A549 (cell line): ENCODE measurements around the gene GYG2. TPM values are rescaled to one million over a fixed set of nuclear protein-coding genes. Genes with fewer than 3 reads are reported as not detected.
"Not testable (repeated sequence)": the region's sequence is repeated elsewhere in the genome, so short reads cannot be mapped to it uniquely, and the experiment has no call there.

ENCODE experiments used
- ATAC-seq, 2 experiments: fragments of 200-7000 bp in 1 of 2; fragments of >200 bp in 1 of 2; cut with Nextera tagmentation in 1 of 2; cut with Tn5 transposase in 1 of 2; 3 replicates each; pipeline versions ENCODE4 v1.8.0 to v1.9.1; 2018 to 2020; ENCODE audit warnings: mild to moderate bottlenecking in 1 of 2, moderate library complexity in 1 of 2
- CTCF ChIA-PET: fragments of 300-600 bp; sonication (Branson Sonifier 250); formaldehyde crosslinking; extraction: SDS; loops from one replicate; lab custom pipeline; 2021; ENCODE audit warnings: antibody characterized with exemption, inconsistent platforms; lab: Yijun Ruan, JAX
- POLR2A ChIA-PET: fragments of 350-600 bp; formaldehyde crosslinking; extraction: SDS; loops from one replicate; lab custom pipeline; 2021; ENCODE audit warnings: antibody characterized with exemption, inconsistent platforms; lab: Yijun Ruan, JAX
- DNase-seq, 2 experiments: peaks; one replicate each; pipeline versions ENCODE4 v3.0.0 to v3.0.0-alpha.2; 2011 to 2016; ENCODE audit warnings: low read depth in 1 of 2, low spot score in 1 of 2
- FAIRE-seq: peaks from 2 replicates; lab custom pipeline; 2011; peaks lifted over from hg19 to GRCh38; lab: Jason Lieb, UNC
- H3K27ac ChIP-seq, 2 experiments: fragments of >200 bp; sonication (Bioruptor Twin); formaldehyde crosslinking; 3 replicates each; pipeline ENCODE4 v1.5.1; 2016 to 2017
- H3K4me1 ChIP-seq: fragments of >200 bp; sonication (Bioruptor Twin); formaldehyde crosslinking; 3 replicates; pipeline ENCODE4 v1.6.1; 2016
- H3K4me2 ChIP-seq: fragments of >200 bp; sonication (Bioruptor Twin); formaldehyde crosslinking; 3 replicates; pipeline ENCODE4 v1.6.1; 2016
- H3K4me3 ChIP-seq: fragments of >200 bp; sonication (Bioruptor Twin); formaldehyde crosslinking; 3 replicates; pipeline ENCODE4 v1.5.1; 2016
- H3K9me3 ChIP-seq: fragments of >200 bp; sonication (Bioruptor Twin); formaldehyde crosslinking; 3 replicates; pipeline ENCODE4 v1.6.1; 2016
- CBX8 ChIP-seq: fragments of 200-600 bp; sonication (generic); IDR thresholded peaks from 2 replicates; pipeline ENCODE4 v1.6.1; 2016
- EHF ChIP-seq: fragments of 250-450 bp; sonication (Bioruptor Pico); IDR thresholded peaks from 2 replicates; pipeline ENCODE4 v1.5.0; 2020; ENCODE audit warnings: mild to moderate bottlenecking
- ESRRA ChIP-seq: fragments of 150-350 bp; IDR thresholded peaks from 2 replicates; pipeline ENCODE4 v1.6.1; 2014; ENCODE audit warnings: mild to moderate bottlenecking, low read length, borderline replicate concordance
- HDAC2 ChIP-seq: fragments of 200-600 bp; sonication (generic); IDR thresholded peaks from 2 replicates; pipeline ENCODE4 v1.6.1; 2016
- HEYL ChIP-seq: fragments of 250-450 bp; sonication (Bioruptor Pico); IDR thresholded peaks from 2 replicates; pipeline ENCODE4 v1.8.0; 2021; ENCODE audit warnings: mild to moderate bottlenecking, moderate library complexity
- HOXA7 ChIP-seq: fragments of 250-450 bp; sonication (Bioruptor Pico); IDR thresholded peaks from 2 replicates; pipeline ENCODE4 v1.5.0; 2020; ENCODE audit warnings: mild to moderate bottlenecking, moderate library complexity
- NFE2L2 ChIP-seq: fragments of 150-350 bp; conservative IDR thresholded peaks from 2 replicates; pipeline ENCODE4 v1.6.1; 2014; ENCODE audit warnings: low read length
- NPAS2 ChIP-seq: fragments of 250-450 bp; sonication (Bioruptor Pico); IDR thresholded peaks from 2 replicates; pipeline ENCODE4 v1.8.0; 2022; ENCODE audit warnings: mild to moderate bottlenecking, moderate library complexity, borderline replicate concordance
- POLR2A ChIP-seq: IDR thresholded peaks from 2 replicates; pipeline ENCODE4 v1.6.1; 2012; ENCODE audit warnings: mild to moderate bottlenecking, low read length
- RAD21 ChIP-seq, 2 experiments: fragments of >200 bp in 1 of 2; sonication (Bioruptor Twin) in 1 of 2; formaldehyde crosslinking in 1 of 2; IDR thresholded peaks in 1 of 2; conservative IDR thresholded peaks in 1 of 2; 2 replicates in 1 of 2; 3 replicates in 1 of 2; pipeline ENCODE4 v1.6.1; 2012 to 2018; ENCODE audit warnings: inconsistent platforms in 1 of 2
- TFCP2L1 ChIP-seq: fragments of 250-450 bp; sonication (Bioruptor Pico); IDR thresholded peaks from 2 replicates; pipeline ENCODE4 v1.5.0; 2021; ENCODE audit warnings: mild to moderate bottlenecking
- ZNF302 ChIP-seq: fragments of 250-450 bp; sonication (Bioruptor Pico); IDR thresholded peaks from 2 replicates; pipeline ENCODE4 v1.9.0; 2021; ENCODE audit warnings: inconsistent platforms, mild to moderate bottlenecking, moderate library complexity
- WGBS: methylation state at CpG from one replicate; pipeline ENCODE4 v1.1.6; 2017; ENCODE audit errors: missing lambda C conversion rate; 5-methylcytosine and 5-hydroxymethylcytosine counted together
- polyA plus RNA-seq, 4 experiments: library from polyadenylated mRNA; depleted of rRNA in 3 of 4; stranded (reverse); fragments of >200 nt; fragmentation: RNase III in 1 of 4; extraction: RNeasy Plus Mini Kit Qiagen cat#74134 plus additional on column Dnase treatment in 1 of 4; gene quantifications; 2 replicates in 3 of 4; 3 replicates in 1 of 4; pipeline ENCODE4 v1.2.3, GENCODE V29; 2011 to 2017
- TF ChIP-seq, protein P1 (sequence below): fragments of 250-450 bp; sonication (Bioruptor Pico); IDR thresholded peaks from 2 replicates; pipeline ENCODE4 v1.5.0; 2021; ENCODE audit warnings: mild to moderate bottlenecking, moderate library complexity, borderline replicate concordance
- TF ChIP-seq, protein P2 (sequence below): fragments of 250-450 bp; sonication (Bioruptor Pico); IDR thresholded peaks from 2 replicates; pipeline ENCODE4 v1.5.0; 2020; ENCODE audit warnings: low read depth, mild to moderate bottlenecking, moderate library complexity

The GYG2 gene
- polyA plus RNA-seq, 2 of the 4 experiments (the other 2 are of a cell fraction), result 12.7 to 14.3 TPM

DNA sequence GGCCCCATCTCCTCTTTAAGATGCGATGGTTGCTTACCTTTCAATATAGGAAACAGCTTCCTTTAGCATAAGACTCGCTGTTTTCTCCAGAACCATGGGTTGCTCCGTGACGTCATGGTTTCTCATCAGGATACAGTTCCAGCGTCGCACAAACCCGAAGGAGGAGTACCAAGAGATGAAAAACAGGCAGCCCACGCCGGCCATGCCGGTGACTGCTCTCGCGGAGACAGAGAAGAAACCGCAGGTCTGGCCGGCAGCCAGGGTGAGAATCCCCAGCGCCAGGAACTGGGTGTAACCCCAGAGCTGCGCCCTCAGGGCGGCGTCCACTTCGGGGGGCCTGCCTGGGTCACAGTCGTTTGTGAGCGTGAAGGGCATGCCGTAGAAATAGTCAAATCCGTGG, 89.0 kb downstream of the GYG2 start:
- TF ChIP-seq, protein P1, sequence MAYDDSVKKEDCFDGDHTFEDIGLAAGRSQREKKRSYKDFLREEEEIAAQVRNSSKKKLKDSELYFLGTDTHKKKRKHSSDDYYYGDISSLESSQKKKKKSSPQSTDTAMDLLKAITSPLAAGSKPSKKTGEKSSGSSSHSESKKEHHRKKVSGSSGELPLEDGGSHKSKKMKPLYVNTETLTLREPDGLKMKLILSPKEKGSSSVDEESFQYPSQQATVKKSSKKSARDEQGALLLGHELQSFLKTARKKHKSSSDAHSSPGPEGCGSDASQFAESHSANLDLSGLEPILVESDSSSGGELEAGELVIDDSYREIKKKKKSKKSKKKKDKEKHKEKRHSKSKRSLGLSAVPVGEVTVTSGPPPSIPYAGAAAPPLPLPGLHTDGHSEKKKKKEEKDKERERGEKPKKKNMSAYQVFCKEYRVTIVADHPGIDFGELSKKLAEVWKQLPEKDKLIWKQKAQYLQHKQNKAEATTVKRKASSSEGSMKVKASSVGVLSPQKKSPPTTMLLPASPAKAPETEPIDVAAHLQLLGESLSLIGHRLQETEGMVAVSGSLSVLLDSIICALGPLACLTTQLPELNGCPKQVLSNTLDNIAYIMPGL, result no peak
- TF ChIP-seq, protein P2, sequence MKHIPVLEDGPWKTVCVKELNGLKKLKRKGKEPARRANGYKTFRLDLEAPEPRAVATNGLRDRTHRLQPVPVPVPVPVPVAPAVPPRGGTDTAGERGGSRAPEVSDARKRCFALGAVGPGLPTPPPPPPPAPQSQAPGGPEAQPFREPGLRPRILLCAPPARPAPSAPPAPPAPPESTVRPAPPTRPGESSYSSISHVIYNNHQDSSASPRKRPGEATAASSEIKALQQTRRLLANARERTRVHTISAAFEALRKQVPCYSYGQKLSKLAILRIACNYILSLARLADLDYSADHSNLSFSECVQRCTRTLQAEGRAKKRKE (CRISPR knock-in tag), result no peak
- TF ChIP-seq CBX8 (no peak), POLR2A (no peak), HDAC2 (no peak), TFCP2L1 (no peak), ESRRA (no peak), HEYL (CRISPR knock-in tag) (no peak), EHF (no peak), NFE2L2 (no peak)
- DNase-seq (no peak), FAIRE-seq (no peak), ATAC-seq (no peak)
- Histone ChIP-seq H3K9me3 (no peaks in the 10 kb centered on the region), H3K4me3 (no peak overlapping the region), H3K4me2 (no peak overlapping the region), H3K27ac (no peak overlapping the region), H3K4me1 (no peaks in the 10 kb centered on the region)
- ChIA-PET CTCF (no interaction called here), POLR2A (no interaction called here)
- WGBS, result 93% methylated on average over 20 of the region's 23 CpGs

DNA sequence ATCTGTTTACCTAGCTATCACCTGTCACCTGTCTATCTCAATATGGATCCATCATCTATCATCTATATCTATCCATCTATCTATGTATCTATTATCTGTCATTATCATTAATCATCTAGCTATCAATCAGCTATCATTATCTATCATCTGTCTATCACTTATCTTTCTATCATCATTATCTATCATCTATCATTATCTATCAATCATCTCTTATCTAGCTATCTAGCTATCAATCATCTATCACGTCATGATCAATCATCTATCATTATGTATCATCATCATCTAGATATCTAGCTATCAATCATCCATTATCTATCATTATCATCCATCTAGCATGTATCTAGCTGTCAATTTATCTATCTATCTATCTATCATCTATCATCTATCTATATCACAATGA, 92.5 kb downstream of the GYG2 start:
- POLR2A ChIA-PET, result no interaction called here
- Histone ChIP-seq H3K4me1 (no peaks in the 10 kb centered on the region), H3K27ac (no peak overlapping the region), H3K9me3 (no peaks in the 10 kb centered on the region), H3K4me3 (no peak overlapping the region), H3K4me2 (no peak overlapping the region)
- ATAC-seq (no peak), DNase-seq (no peak), FAIRE-seq (no peak)
- CTCF ChIA-PET, result interaction anchor here (0.6 to 0.9 kb wide), 2 partner anchors 534 to 729 kb away, joined by 3 read pairs; no protein-coding TSS in a partner anchor
- 86% methylated on average over 1 of the region's 1 CpG for WGBS
- TF ChIP-seq, protein P1, result no peak
- TF ChIP-seq ZNF302 (CRISPR knock-in tag), result no peak
- TF ChIP-seq, all 56 proteins: peak for 0

DNA sequence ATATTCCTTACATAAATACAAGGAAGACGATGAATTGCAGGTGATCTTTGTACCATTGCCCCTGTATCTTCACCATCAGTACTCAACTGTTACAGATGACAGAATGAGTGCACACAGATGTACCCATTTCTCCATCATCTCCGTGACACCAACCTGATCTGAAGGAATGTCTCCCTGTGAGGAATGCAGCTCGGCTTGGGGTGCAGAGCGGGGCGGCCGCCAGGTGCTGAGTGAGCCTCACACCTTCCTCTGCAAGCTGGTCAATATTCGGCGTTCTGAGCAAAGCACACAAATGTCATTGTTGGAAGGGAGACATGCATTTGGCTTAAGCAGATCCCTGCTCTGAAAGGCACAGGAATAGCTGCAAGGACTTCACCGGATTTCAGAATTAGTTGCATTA, 93.0 kb downstream of the GYG2 start:
- WGBS, result 93% methylated on average over 9 of the region's 9 CpGs
- DNase-seq (no peak), FAIRE-seq (no peak), ATAC-seq (no peak)
- H3K4me2 ChIP-seq, result no peak overlapping the region
- H3K9me3 ChIP-seq, result no peaks in the 10 kb centered on the region
- no peak overlapping the region for H3K4me3 ChIP-seq
- no peak overlapping the region for H3K27ac ChIP-seq
- ChIA-PET CTCF (no interaction called here), POLR2A (no interaction called here)
- TF ChIP-seq HOXA7 (CRISPR knock-in tag) (no peak), NPAS2 (CRISPR knock-in tag) (no peak)
- no peaks in the 10 kb centered on the region for H3K4me1 ChIP-seq

DNA sequence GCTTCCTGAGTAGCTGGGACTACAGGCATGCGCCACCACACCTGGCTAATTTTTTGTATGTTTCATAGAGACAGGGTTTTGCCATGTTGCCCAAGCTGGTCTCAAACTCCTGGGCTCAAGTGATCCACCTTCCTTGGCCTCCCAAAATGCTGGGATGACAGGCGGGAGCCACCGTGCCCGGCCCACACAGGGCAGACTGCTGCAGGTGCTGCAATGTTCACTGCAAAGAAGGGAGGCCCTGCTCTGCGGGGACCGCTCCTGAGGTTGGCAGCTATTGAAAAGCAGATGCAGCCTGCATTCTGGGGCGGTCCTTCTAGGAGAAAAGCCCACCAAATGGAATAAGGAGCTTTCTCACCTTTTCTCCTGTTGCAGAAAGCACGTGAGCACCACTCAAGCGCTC, 95.4 kb downstream of the GYG2 start:
- WGBS, result 100% methylated on average over 1 of the region's 9 CpGs
- CTCF ChIA-PET, result interaction anchor here (0.5 kb wide), 1 partner anchor 81 kb away, joined by 3 read pairs; no protein-coding TSS in a partner anchor
- Histone ChIP-seq H3K4me1 (peaks cover 5% of the 10 kb centered on the region; the same call in 2 of the 3 replicates), H3K4me2 (no peak overlapping the region), H3K27ac (no peak overlapping the region), H3K4me3 (no peak overlapping the region), H3K9me3 (no peaks in the 10 kb centered on the region)
- TF ChIP-seq RAD21 (conservative IDR thresholded peaks at IDR 0.05 in 1 of 2, IDR thresholded peaks at IDR 0.05 in 1 of 2), result no peak
- TF ChIP-seq EHF, result no peak
- ATAC-seq (no peak), FAIRE-seq (no peak), DNase-seq (no peak)
- POLR2A ChIA-PET, result no interaction called here

DNA sequence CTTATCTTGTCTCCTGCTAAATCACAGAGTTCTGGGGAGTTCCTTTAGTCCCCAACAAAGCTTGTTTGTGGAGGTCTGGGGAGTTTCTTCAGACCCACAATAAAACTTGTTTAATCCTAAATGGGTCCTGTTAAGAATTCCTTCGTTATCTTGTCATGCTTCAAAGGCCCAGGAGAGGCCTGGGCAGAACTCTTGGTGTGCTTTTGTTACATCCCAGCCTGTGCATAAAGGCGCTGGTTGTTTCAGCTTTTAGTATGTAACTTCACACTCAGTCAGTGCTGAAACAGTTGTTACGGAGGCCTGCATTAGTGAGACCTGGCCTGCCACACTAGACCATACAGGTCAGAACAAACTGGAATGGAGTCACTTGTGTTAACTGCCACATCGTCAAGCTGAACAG, 97.5 kb downstream of the GYG2 start:
- FAIRE-seq, ATAC-seq, H3K9me3 ChIP-seq, H3K4me1 ChIP-seq, H3K27ac ChIP-seq, DNase-seq, H3K4me2 ChIP-seq, H3K4me3 ChIP-seq, POLR2A ChIA-PET: not testable (repeated sequence)
- CTCF ChIA-PET, result interaction anchor here (0.8 kb wide), 1 partner anchor 37 kb away, joined by 3 read pairs; no protein-coding TSS in a partner anchor
- 98% methylated on average over 4 of the region's 4 CpGs for WGBS
